GM12878 (cell line): ENCODE results near the gene TPCN2. TPM values are rescaled to one million over a fixed set of nuclear protein-coding genes. Genes with fewer than 3 reads are reported as not detected.

Source experiments
- ETV6 ChIP-seq, 2 experiments: fragments of 450-650 bp in 1 of 2; IDR thresholded peaks in 1 of 2; conservative IDR thresholded peaks in 1 of 2; 2 replicates each; pipeline ENCODE4 v1.6.1; 2014; ENCODE audit warnings: antibody characterized with exemption in 1 of 2, borderline replicate concordance in 1 of 2, low read depth in 1 of 2, mild to moderate bottlenecking in 1 of 2, moderate library complexity in 1 of 2
- HDAC2 ChIP-seq: fragments of 200-600 bp; sonication (generic); IDR thresholded peaks from 2 replicates; pipeline ENCODE4 v1.6.1; 2017
- HDGF ChIP-seq: fragments of 450-650 bp; IDR thresholded peaks from 2 replicates; pipeline ENCODE4 v1.6.1; 2016; ENCODE audit warnings: antibody characterized with exemption
- MTA2 ChIP-seq: fragments of 450-650 bp; IDR thresholded peaks from 2 replicates; pipeline ENCODE4 v1.6.1; 2016; ENCODE audit warnings: low read depth, mild to moderate bottlenecking, moderate library complexity
- NR2F1 ChIP-seq: fragments of 450-650 bp; conservative IDR thresholded peaks from 2 replicates; pipeline ENCODE4 v1.6.1; 2017; ENCODE audit warnings: mild to moderate bottlenecking
- POLR2AphosphoS5 ChIP-seq: IDR thresholded peaks from 2 replicates; pipeline ENCODE4 v1.6.1; 2011; ENCODE audit warnings: mild to moderate bottlenecking, low read length, inconsistent platforms
- RELB ChIP-seq: fragments of 450-650 bp; IDR thresholded peaks from 2 replicates; pipeline ENCODE4 v1.6.1; 2017; ENCODE audit warnings: low read depth, mild to moderate bottlenecking, moderate library complexity
- SUPT20H ChIP-seq: IDR thresholded peaks from 2 replicates; pipeline ENCODE4 v1.6.1; 2011; ENCODE audit warnings: low read depth, mild to moderate bottlenecking, low read length, moderate library complexity, borderline replicate concordance; ENCODE audit not compliant: control insufficient read depth
- TCF7 ChIP-seq: IDR thresholded peaks from 2 replicates; pipeline ENCODE4 v1.6.1; 2014; ENCODE audit warnings: antibody characterized with exemption, borderline replicate concordance
- USF2 ChIP-seq: IDR thresholded peaks from 2 replicates; pipeline ENCODE4 v1.6.1; 2011; ENCODE audit warnings: low read depth, low read length, improper control_type of control experiment, borderline replicate concordance
- ZBTB4 ChIP-seq: fragments of 450-650 bp; formaldehyde crosslinking; IDR thresholded peaks from 2 replicates; pipeline ENCODE4 v1.4.0; 2022; ENCODE audit warnings: mild to moderate bottlenecking, moderate library complexity
- ZSCAN29 ChIP-seq: fragments of 450-650 bp; IDR thresholded peaks from 2 replicates; pipeline ENCODE4 v1.6.1; 2017; ENCODE audit warnings: mild to moderate bottlenecking, moderate library complexity
- polyA plus RNA-seq, 11 experiments: library from polyadenylated mRNA; depleted of rRNA in 4 of 11; unstranded in 6 of 11; stranded (reverse) in 5 of 11; fragments of >200 nt; fragmentation: Nextera tagmentation in 4 of 11; fragmentation: Illumina TruSeq in 1 of 11; extraction: Ambion mirVana in 4 of 11; extraction: Trizol in 1 of 11; gene quantifications; 1 replicate in 1 of 11; 2 replicates in 10 of 11; pipeline versions ENCODE4 v1.2.1 to v1.2.3, GENCODE V29; 2011 to 2016; ENCODE audit warnings: inconsistent platforms in 2 of 11, missing spikeins in 2 of 11, low read depth in 1 of 11
- total RNA-seq, 4 experiments: library from RNA; depleted of rRNA in 3 of 4; stranded (reverse); fragments of >200 nt in 3 of 4; fragmentation: Illumina TruSeq in 1 of 4; extraction: Trizol in 1 of 4; gene quantifications; 2 replicates each; pipeline versions ENCODE4 v1.2.1 to v1.2.3, GENCODE V29; 2013 to 2021
- TF ChIP-seq, protein P1 (sequence below): fragments of 450-650 bp; IDR thresholded peaks from 2 replicates; pipeline ENCODE4 v1.6.1; 2017; ENCODE audit warnings: mild to moderate bottlenecking, moderate library complexity

Gene TPCN2
- total and polyA plus RNA-seq, 10 of the 15 experiments (the other 5 are each of a cell fraction or from before 2014, with no cell fraction given), result 1.7 to 18.4 (median 8.4) TPM

DNA sequence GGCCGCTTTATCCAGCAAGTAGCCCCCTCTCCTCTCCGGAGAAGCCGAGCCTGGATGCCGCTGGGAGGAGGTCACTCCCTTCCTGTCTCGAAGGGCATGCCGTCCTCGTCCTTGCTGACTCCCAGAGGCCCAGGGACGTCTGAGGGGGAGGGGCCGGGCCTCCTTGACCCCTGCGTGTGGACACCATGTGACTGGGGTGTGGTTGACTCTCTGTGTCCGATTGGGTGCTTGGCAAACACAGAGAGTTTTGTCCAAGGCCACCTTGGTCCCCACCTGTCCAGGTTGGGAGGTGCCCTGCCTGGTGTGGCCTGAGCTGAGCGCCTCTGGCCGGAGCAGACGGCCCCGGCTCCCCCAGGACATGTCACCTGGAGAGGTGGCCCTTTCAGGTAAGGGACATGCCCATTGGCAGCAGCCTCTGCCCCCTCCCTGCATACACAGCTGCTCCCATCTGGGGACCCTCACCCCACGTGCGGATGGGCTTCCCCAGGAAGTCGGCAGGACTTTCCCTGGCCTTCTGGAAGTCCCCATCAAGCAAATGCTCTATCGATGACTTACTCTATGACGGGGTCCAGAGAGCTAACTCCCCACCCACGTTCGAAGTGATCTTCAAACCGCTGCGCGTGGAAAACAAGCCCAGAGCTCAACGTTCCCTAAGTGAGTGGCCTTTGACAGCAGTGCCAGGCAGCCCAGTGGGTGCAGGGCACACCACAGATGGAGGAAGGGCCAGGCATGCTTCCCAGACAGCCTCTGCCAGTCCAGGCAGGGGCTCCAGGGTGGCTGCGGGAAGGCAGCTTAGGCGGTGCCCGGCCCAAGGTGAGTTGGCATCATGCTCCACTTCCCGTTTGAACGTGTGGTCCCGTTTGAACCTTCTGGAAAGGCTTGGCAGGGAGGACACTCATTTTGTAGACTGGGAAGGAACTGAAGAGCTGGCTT is 106.8 kb downstream of the TPCN2 start, which contains the start of gene SMIM38 (continued):
- TF ChIP-seq NR2F1, result peak; percentile 32; the same call in 1 of the 2 replicates
- peak; percentile 78; the same call in 1 of the 2 replicates for TF ChIP-seq POLR2AphosphoS5
- no peak for TF ChIP-seq HDAC2
- no peak for TF ChIP-seq TCF7
- TF ChIP-seq ZBTB4, result peak; percentile 16; the same call in 1 of the 2 replicates
- TF ChIP-seq RELB, result peak; percentile 59
- TF ChIP-seq, protein P1, sequence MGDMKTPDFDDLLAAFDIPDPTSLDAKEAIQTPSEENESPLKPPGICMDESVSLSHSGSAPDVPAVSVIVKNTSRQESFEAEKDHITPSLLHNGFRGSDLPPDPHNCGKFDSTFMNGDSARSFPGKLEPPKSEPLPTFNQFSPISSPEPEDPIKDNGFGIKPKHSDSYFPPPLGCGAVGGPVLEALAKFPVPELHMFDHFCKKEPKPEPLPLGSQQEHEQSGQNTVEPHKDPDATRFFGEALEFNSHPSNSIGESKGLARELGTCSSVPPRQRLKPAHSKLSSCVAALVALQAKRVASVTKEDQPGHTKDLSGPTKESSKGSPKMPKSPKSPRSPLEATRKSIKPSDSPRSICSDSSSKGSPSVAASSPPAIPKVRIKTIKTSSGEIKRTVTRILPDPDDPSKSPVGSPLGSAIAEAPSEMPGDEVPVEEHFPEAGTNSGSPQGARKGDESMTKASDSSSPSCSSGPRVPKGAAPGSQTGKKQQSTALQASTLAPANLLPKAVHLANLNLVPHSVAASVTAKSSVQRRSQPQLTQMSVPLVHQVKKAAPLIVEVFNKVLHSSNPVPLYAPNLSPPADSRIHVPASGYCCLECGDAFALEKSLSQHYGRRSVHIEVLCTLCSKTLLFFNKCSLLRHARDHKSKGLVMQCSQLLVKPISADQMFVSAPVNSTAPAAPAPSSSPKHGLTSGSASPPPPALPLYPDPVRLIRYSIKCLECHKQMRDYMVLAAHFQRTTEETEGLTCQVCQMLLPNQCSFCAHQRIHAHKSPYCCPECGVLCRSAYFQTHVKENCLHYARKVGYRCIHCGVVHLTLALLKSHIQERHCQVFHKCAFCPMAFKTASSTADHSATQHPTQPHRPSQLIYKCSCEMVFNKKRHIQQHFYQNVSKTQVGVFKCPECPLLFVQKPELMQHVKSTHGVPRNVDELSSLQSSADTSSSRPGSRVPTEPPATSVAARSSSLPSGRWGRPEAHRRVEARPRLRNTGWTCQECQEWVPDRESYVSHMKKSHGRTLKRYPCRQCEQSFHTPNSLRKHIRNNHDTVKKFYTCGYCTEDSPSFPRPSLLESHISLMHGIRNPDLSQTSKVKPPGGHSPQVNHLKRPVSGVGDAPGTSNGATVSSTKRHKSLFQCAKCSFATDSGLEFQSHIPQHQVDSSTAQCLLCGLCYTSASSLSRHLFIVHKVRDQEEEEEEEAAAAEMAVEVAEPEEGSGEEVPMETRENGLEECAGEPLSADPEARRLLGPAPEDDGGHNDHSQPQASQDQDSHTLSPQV, result peak; percentile 45; the same call in 1 of the 2 replicates
- TF ChIP-seq USF2, result no peak
- no peak for TF ChIP-seq HDGF
- TF ChIP-seq SUPT20H, result no peak
- TF ChIP-seq ETV6 (conservative IDR thresholded peaks at IDR 0.05 in 1 of 2, IDR thresholded peaks at IDR 0.05 in 1 of 2; ENCODE audit: borderline replicate concordance in 1 of 2, low read depth in 1 of 2), result no peak
- 0 out of 2 replicates have a peak, but pooled peaks have one; percentile 36 for TF ChIP-seq MTA2
- TF ChIP-seq ZSCAN29, result no peak
